GM18505 (cell line): Measurements from ENCODE around the gene SFI1.
A peak's percentile ranks its signal among the peaks of the same experiment; 100 is the strongest.

Experiments used
- ATAC-seq: cut with Tn5 transposase; IDR thresholded peaks from one replicate; pipeline ENCODE4 v1.9.1; 2021; ENCODE audit not compliant: unreplicated experiment
- POLR2A ChIP-seq: IDR thresholded peaks from 4 replicates; pipeline ENCODE4 v1.6.1; 2011; ENCODE audit warnings: borderline replicate concordance; ENCODE audit not compliant: insufficient read depth, insufficient read length; ENCODE audit errors: extremely low read depth

The SFI1 gene

DNA sequence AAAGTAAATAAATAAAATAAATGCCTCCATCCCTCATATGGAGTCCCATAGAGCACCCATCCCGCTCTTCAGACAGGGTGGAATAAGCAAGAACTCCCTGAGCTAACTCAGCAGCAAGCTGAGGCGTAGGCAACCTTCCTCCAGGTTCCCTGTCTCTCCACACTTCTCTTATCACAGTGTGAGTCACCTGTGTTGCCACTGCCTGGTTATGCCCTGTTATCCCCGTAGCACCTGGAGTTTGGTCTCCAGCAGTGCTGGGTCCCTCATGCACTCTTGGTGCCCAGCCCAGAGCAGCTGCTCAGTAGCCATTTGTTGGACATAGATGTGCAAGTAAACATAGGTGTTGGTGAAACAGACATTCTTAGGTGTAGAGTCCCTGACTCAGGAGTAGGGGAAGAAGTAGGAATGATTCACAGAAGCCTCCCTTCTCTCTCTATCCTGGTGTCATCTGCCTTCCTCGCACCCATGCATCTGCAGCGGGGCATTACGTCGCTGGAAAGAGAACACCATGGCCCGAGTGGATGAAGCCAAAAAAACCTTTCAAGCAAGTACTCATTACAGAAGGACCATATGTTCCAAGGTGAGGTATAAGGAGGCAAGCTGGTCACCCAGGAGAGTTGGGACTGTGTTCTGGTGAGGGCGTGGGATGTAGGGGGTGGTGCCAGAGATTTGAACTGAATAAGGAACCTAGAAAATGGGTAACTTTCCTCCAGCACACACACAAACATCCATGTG, 109.7 kb downstream of the SFI1 start:
- TF ChIP-seq POLR2A, result no peak
- no peak for ATAC-seq

DNA sequence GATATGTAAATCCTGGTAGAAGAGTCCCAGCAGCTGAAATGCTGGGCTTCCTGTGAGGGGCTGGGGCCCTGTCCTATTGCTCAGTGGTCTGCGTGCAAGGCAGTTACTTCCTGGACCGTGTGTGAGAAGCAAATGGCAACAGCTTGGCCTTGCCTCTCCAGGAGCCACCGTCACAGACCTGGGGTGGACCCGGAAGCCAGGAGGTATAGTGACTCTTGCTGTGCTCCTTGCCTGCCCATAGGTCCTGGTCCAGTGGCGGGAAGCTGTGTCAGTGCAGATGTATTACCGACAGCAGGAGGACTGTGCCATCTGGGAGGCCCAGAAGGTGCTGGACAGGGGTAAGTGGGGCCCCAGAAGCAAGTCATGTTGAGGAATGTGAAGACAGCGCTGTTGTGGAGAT, 111.4 kb downstream of the SFI1 start:
- ATAC-seq, result no peak
- no peak for TF ChIP-seq POLR2A

GRCh38 chr22:31609716-31610115, 113.4 kb downstream of the SFI1 start:
- no peak for TF ChIP-seq POLR2A
- no peak for ATAC-seq

DNA sequence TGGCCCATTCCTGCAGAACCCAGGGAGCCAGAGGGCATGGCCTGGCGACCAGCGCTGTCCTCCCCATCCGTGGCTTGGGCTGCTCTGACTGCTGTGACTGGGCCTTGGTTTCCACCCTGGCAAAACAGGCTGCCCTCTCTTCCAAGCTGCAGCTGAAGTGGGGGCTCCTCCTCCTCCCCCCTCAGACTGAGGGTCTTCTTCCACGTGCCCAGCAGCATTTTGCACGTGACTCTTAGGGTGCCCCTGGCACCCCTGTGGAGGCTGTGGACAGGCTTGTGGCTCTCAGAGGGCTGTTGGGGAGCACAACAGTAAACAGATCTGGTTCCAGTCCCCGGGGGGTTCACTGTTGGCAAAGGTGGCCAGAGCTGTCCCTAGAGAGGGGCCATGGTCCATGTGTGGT, 114.3 kb downstream of the SFI1 start:
- TF ChIP-seq POLR2A, result no peak
- no peak for ATAC-seq

- no peak for TF ChIP-seq POLR2A
- no peak for ATAC-seq
Measured at GRCh38 chr22:31611061-31611760, 114.9 kb downstream of the SFI1 start.

DNA sequence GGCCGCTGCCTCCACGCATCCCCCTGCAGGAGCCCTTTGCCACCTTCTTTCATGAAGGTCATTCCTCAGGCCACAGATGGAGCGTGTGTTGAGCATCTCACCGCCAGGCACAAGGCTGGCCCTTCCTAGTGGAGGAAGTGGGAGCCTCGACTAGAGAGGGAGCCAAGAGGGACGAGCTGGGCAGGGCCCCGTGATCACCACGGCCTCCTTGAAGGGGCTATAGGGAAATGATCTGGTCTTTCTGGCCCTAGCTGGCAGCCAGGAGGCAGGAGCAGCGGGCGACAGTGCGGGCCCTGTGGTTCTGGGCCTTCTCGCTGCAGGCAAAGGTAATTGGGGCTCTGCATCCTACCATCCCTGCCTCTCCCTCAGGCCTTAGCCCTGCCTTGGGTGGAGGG, 116.6 kb downstream of the SFI1 start:
- TF ChIP-seq POLR2A, result no peak
- ATAC-seq, result no peak

- ATAC-seq, result no peak
Measured at GRCh38 chr22:31613286-31613903, 117.1 kb downstream of the SFI1 start.

GRCh38 chr22:31613904-31614296, 117.6 kb downstream of the SFI1 start:
- ATAC-seq, result no peak
- TF ChIP-seq POLR2A, result no peak

More at GRCh38 chr22:31613286-31613903, 117.1 kb downstream of the SFI1 start:
- no peak for TF ChIP-seq POLR2A

DNA sequence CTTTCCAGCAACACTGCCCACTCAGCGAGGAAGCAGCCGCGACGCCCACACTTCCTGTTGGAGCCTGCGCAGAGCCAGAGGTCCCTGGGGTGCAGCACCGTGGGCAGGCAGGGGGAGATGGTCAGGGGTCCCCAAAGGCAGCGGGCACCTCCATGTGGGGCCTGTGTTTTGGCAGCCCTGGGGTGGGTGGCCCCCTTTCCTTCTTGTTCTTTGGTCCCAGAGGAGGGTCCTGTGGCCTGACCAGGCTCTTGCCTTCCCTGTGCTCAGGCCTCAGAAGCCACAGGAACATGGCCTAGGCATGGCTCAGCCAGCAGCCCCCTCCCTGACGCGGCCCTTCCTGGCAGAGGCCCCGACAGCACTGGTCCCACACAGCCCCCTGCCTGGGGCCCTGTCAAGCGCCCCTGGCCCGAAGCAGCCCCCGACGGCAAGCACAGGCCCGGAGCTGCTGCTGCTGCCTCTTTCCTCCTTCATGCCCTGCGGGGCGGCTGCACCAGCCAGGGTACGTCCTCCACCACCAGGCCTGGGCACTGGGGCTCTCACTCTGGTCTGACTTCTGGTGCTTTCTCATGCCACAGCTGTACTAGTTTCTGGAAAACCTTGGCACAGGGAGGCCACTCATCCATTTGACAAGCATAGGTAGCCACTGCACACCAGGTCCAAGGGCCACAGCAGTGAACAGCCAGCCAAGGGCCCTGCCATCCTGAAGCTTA, 118.6 kb downstream of the SFI1 start:
- TF ChIP-seq POLR2A, result no peak
- no peak for ATAC-seq

- no peak for ATAC-seq
Measured at GRCh38 chr22:31615491-31615860, 119.1 kb downstream of the SFI1 start.

DNA sequence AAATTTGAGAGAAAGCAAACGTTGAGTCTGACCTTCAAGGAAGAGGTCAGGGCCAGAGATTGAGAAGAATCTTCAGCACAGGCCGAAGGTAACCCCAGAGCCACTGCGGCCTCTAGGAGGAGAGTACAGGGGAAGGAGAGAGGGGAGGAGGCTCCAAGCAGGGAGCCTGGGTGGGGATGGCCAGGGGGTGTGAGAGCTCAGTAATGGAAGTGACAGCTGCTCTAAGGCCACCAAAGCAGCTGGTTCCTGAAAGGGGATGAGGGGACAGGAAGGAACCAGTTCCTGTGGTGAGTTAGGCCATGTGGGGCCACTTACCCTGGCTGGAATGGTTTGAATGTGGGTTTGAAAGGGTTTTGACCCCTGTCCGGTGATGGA, 119.6 kb downstream of the SFI1 start:
- TF ChIP-seq POLR2A, result no peak
- no peak for ATAC-seq

More at GRCh38 chr22:31615491-31615860, 119.1 kb downstream of the SFI1 start:
- TF ChIP-seq POLR2A, result no peak

- TF ChIP-seq POLR2A, result peak; percentile 47
- ATAC-seq, result no peak
Measured at GRCh38 chr22:31616315-31616980, 120.1 kb downstream of the SFI1 start.

DNA sequence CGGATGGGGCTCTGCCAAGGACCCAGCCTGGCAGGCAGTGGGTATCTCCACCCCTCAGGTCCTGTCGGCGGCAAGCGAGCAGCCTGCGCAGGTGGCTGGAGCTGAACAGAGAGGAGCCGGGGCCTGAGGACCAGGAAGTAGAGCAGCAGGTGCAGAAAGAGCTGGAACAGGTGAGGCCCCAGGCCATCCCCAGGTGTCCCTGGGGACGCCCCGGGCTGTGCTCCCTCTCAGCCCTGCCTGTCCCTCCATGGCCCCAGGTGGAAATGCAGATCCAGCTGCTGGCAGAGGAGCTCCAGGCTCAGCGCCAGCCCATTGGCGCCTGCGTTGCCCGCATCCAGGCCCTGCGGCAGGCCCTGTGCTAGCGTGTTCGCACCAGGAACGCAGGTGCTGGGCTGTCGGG, 121.7 kb downstream of the SFI1 start:
- ATAC-seq, result no peak
- peak; percentile 23 for TF ChIP-seq POLR2A

GRCh38 chr22:31618471-31619176, 122.3 kb downstream of the SFI1 start:
- no peak for ATAC-seq
- TF ChIP-seq POLR2A, result peak; percentile 25
